CD14-positive monocyte (primary cell): ENCODE data around the gene PTPRR. TPM values are rescaled to one million over a fixed set of nuclear protein-coding genes. Genes with fewer than 3 reads are reported as not detected.

Source experiments
- DNase-seq, 3 donors: peaks; one replicate each; pipeline ENCODE4 v3.0.0-alpha.2; 2011 to 2022
- H2AFZ ChIP-seq: 2 replicates; pipeline ENCODE4 v1.6.0; 2012; ENCODE audit warnings: mild to moderate bottlenecking, low read depth, low read length, inconsistent platforms; ENCODE audit not compliant: insufficient read depth, poor library complexity, severe bottlenecking
- H3K27ac ChIP-seq, 2 donors: 1 replicate in 1 of 2; 2 replicates in 1 of 2; pipeline ENCODE4 v1.5.1; 2012 to 2013; ENCODE audit warnings: low read length in 2 of 2, control low read depth in 1 of 2, inconsistent platforms in 1 of 2, low read depth in 1 of 2, mild to moderate bottlenecking in 1 of 2
- H3K27me3 ChIP-seq, 2 donors: one replicate each; pipeline versions ENCODE4 v1.6.0 to v1.6.1; 2011 to 2013; ENCODE audit warnings: low read length in 2 of 2; ENCODE audit not compliant: control insufficient read depth in 2 of 2, insufficient read depth in 2 of 2
- H3K36me3 ChIP-seq, 2 donors: replicated peaks in 1 of 2; 1 replicate in 1 of 2; 2 replicates in 1 of 2; pipeline versions ENCODE4 v1.5.1 to v1.6.1; 2012 to 2013; ENCODE audit warnings: low read length in 2 of 2, control low read depth in 1 of 2, inconsistent platforms in 1 of 2, mild to moderate bottlenecking in 1 of 2; ENCODE audit not compliant: insufficient read depth in 2 of 2, control insufficient read depth in 1 of 2
- H3K4me1 ChIP-seq, 2 donors: 1 replicate in 1 of 2; 2 replicates in 1 of 2; pipeline versions ENCODE4 v1.5.1 to v1.6.1; 2012 to 2013; ENCODE audit warnings: low read length in 2 of 2, control low read depth in 1 of 2, inconsistent platforms in 1 of 2, mild to moderate bottlenecking in 1 of 2, moderate library complexity in 1 of 2; ENCODE audit not compliant: insufficient read depth in 2 of 2, control insufficient read depth in 1 of 2
- H3K4me2 ChIP-seq: replicated peaks from 2 replicates; pipeline ENCODE3; 2012; ENCODE audit warnings: low read length, moderate library complexity, mild to moderate bottlenecking; ENCODE audit not compliant: poor library complexity, severe bottlenecking; ENCODE audit errors: extremely low read depth
- H3K4me3 ChIP-seq, 3 experiments: fragments of 200-600 bp in 1 of 3; sonication (generic) in 1 of 3; replicated peaks in 1 of 3; 1 replicate in 2 of 3; 2 replicates in 1 of 3; pipeline ENCODE4 v1.5.1; 2011 to 2013; ENCODE audit warnings: low read length in 3 of 3, mild to moderate bottlenecking in 3 of 3, control low read depth in 2 of 3, low read depth in 2 of 3, inconsistent platforms in 1 of 3, moderate library complexity in 1 of 3
- H3K79me2 ChIP-seq: 2 replicates; pipeline ENCODE4 v1.6.0; 2012; ENCODE audit warnings: mild to moderate bottlenecking, control low read depth, inconsistent platforms, low read length, moderate library complexity; ENCODE audit not compliant: insufficient read depth
- H3K9ac ChIP-seq: 2 replicates; pipeline ENCODE4 v1.6.0; 2017; ENCODE audit warnings: low read length, mild to moderate bottlenecking; ENCODE audit not compliant: insufficient read depth, poor library complexity, severe bottlenecking
- H3K9me3 ChIP-seq, 2 donors: replicated peaks in 1 of 2; 1 replicate in 1 of 2; 2 replicates in 1 of 2; pipeline versions ENCODE4 v1.5.1 to v1.6.1; 2012 to 2013; ENCODE audit warnings: low read length in 2 of 2, control low read depth in 1 of 2; ENCODE audit not compliant: control insufficient read depth in 1 of 2, insufficient read depth in 1 of 2
- H4K20me1 ChIP-seq: 2 replicates; pipeline ENCODE4 v1.6.0; 2012; ENCODE audit warnings: mild to moderate bottlenecking, low read length, control low read depth, moderate library complexity; ENCODE audit not compliant: insufficient read depth
- H3K27ac Mint-ChIP-seq, 7 donors: one replicate each; pipeline ENCODE4 v1.8.0; 2020; ENCODE audit warnings: mild to moderate bottlenecking in 7 of 7, mixed read lengths in 7 of 7, moderate library complexity in 6 of 7, inconsistent platforms in 2 of 7
- H3K27me3 Mint-ChIP-seq, 3 donors: one replicate each; pipeline ENCODE4 v1.8.0; 2021 to 2022; ENCODE audit warnings: low read depth in 3 of 3, mild to moderate bottlenecking in 3 of 3, mixed read lengths in 3 of 3, moderate library complexity in 3 of 3, inconsistent platforms in 1 of 3
- H3K36me3 Mint-ChIP-seq, 2 donors: one replicate each; pipeline ENCODE4 v1.8.0; 2020; ENCODE audit warnings: mixed read lengths in 2 of 2, inconsistent platforms in 1 of 2, mild to moderate bottlenecking in 1 of 2
- H3K4me1 Mint-ChIP-seq: one replicate; pipeline ENCODE4 v1.8.0; 2020; ENCODE audit warnings: mild to moderate bottlenecking, mixed read lengths
- H3K4me3 Mint-ChIP-seq, 2 donors: one replicate each; pipeline ENCODE4 v1.8.0; 2020; ENCODE audit warnings: mild to moderate bottlenecking in 2 of 2, mixed read lengths in 2 of 2, moderate library complexity in 1 of 2
- H3K9me3 Mint-ChIP-seq, 7 donors: one replicate each; pipeline ENCODE4 v1.8.0; 2020 to 2022; ENCODE audit warnings: mixed read lengths in 7 of 7, mild to moderate bottlenecking in 6 of 7, moderate library complexity in 6 of 7, inconsistent platforms in 2 of 7
- CTCF ChIP-seq: fragments of 200-600 bp; IDR thresholded peaks from one replicate; pipeline ENCODE4 v1.8.0; 2022; ENCODE audit warnings: antibody characterized with exemption, mild to moderate bottlenecking
- whole genome bisulfite sequencing: methylation state at CpG from one replicate; pipeline ENCODE4 v1.1.5; 2013; ENCODE audit warnings: missing lambda C conversion rate; ENCODE audit not compliant: insufficient coverage; 5-methylcytosine and 5-hydroxymethylcytosine counted together
- intact Hi-C, 2 donors: fragments of 100-400 bp; cut with micrococcal nuclease; formaldehyde crosslinking; loops; one replicate each; pipeline versions ENCODE4 v1.15.0 to v1.15.1; 2023
- polyA plus RNA-seq, 3 donors: library from polyadenylated mRNA; depleted of rRNA in 1 of 3; unstranded in 2 of 3; stranded (reverse) in 1 of 3; fragments of 300-500 nt in 2 of 3; fragments of >200 nt in 1 of 3; fragmentation: Illumina TruSeq in 2 of 3; gene quantifications; 1 replicate in 2 of 3; 2 replicates in 1 of 3; pipeline ENCODE4 v1.2.3, GENCODE V29; 2012 to 2021

The PTPRR gene
- polyA plus RNA-seq, 3 donors = not detected

DNA sequence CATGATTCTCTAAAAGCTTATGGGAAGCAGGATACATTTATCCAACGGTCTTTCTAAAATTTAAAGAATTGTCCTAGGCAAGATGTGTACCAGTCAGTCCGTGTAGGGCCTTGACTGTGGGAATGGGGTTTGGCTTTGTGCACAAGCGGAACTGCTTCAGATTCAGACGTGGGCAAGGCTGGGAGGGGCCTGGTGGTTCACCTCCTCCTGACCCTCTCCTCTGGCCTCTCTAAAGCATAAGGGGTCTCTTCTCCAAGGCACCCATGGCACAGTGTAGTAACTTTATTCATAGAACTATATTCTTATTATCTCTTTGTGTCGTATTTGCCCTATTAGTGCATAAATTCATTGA lies 162.1 kb downstream of the PTPRR start:
- no peaks in the 10 kb centered on the region for H3K36me3 ChIP-seq
- no peaks in the 10 kb centered on the region for H3K36me3 Mint-ChIP-seq
- peaks cover 0 to 4% (median 0%) of the 10 kb centered on the region in 3 donors for H3K27me3 Mint-ChIP-seq
- no peaks in the 10 kb centered on the region for H3K79me2 ChIP-seq
- TF ChIP-seq CTCF = no peak
- H3K9me3 Mint-ChIP-seq = peaks cover 0 to 4% (median 0%) of the 10 kb centered on the region in 7 donors
- H3K27ac Mint-ChIP-seq = no peak overlapping the region
- no peak overlapping the region for H2AFZ ChIP-seq
- intact Hi-C loops = no loop called here
- H4K20me1 ChIP-seq = no peaks in the 10 kb centered on the region
- H3K4me3 Mint-ChIP-seq = no peak overlapping the region
- H3K27me3 ChIP-seq = no peaks in the 10 kb centered on the region
- no peak overlapping the region for H3K4me2 ChIP-seq
- 90% methylated on average over 4 of the region's 5 CpGs for WGBS
- H3K4me1 Mint-ChIP-seq = no peaks in the 10 kb centered on the region
- H3K9me3 ChIP-seq = peaks cover 0 to 5% of the 10 kb centered on the region in 2 donors
- H3K27ac ChIP-seq = no peak overlapping the region
- H3K9ac ChIP-seq = no peak overlapping the region
- no peaks in the 10 kb centered on the region for H3K4me1 ChIP-seq
- no peak overlapping the region for H3K4me3 ChIP-seq
- DNase-seq = no peak

GRCh38 chr12:70757830-70758493 lies 162.6 kb downstream of the PTPRR start:
- intact Hi-C loops = no loop called here
- H4K20me1 ChIP-seq = no peaks in the 10 kb centered on the region
- no peaks in the 10 kb centered on the region for H3K36me3 ChIP-seq
- H3K9ac ChIP-seq = no peak overlapping the region
- no peak overlapping the region for H2AFZ ChIP-seq
- no peaks in the 10 kb centered on the region for H3K79me2 ChIP-seq
- DNase-seq = no peak
- TF ChIP-seq CTCF = no peak
- H3K4me3 ChIP-seq = no peak overlapping the region
- Mint-ChIP-seq H3K27ac (no peak overlapping the region), H3K4me1 (no peaks in the 10 kb centered on the region), H3K9me3 (peaks cover 0 to 4% (median 0%) of the 10 kb centered on the region in 7 donors), H3K36me3 (no peaks in the 10 kb centered on the region), H3K4me3 (no peak overlapping the region), H3K27me3 (peaks cover 0 to 2% (median 0%) of the 10 kb centered on the region in 3 donors)
- H3K9me3 ChIP-seq = peaks cover 0 to 5% of the 10 kb centered on the region in 2 donors
- no peak overlapping the region for H3K27ac ChIP-seq
- H3K27me3 ChIP-seq = no peaks in the 10 kb centered on the region
- no peak overlapping the region for H3K4me2 ChIP-seq
- no peaks in the 10 kb centered on the region for H3K4me1 ChIP-seq
- 80% methylated on average over 1 of the region's 1 CpG for WGBS
